ENCODE results near the gene GSTM5.
"Not testable (repeated sequence)": the region's sequence is repeated elsewhere in the genome, so short reads cannot be mapped to it uniquely, and the experiment has no call there.

The GSTM5 gene

DNA sequence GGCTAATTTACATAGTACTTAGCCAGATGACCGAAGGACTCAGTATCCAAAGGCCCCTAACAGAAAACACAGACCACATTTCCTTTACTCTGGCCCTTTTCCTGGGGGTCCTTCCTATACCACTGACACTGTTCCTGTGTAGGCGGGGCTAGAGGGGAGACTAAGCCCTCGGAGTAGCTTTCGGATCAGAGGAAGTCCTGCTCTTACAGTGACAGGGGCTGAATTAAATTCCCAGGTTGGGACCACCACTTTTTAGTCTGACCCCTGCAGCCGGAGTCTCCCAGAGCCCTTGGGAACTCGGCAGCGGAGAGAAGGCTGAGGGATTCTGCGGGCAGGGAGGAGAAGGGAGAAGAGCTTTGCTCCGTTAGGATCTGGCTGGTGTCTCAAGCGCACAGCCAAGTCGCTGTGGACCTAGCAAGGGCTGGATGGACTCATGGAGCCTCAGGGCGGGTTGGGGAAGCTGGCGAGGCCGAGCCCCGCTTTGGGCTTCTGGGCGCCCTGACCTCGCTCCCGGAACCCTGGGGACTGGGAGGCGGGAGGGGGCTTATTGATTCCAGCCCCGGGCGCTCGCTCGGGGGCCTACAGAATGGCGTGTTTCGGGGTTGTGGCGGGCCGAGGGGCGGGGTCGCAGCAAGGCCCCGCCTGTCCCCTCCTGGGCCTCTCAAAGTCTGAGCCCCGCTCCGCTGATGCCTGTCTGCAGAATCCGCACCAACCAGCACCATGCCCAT, at the start of gene GSTM5:
Gene GSTM5, plus strand, starts transcription at position 659 of the 728 bp plus-strand sequence. Its CDS starts 62 bp downstream, at position 721.
- DNase-seq: not testable (repeated sequence)

DNA sequence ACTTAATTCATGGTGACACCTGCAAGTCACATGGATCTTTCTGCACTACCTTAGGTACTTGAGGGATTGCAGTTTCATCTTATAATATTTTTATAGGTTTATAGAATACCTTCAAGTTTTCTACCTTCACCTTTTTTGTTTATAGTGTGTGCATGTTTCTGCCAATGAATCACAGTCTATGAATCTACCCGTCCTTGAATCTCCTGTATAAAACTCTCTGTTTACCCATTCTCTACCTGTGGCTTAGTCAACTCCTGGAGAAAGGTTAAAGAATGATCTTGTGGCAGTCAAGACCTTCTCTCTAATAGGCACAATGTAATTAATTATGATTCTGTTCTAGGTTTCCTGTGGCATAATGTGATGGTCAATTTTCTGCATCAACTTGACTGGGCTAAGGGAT, 47.4 kb upstream of the GSTM5 start:
- no peak for DNase-seq

DNA sequence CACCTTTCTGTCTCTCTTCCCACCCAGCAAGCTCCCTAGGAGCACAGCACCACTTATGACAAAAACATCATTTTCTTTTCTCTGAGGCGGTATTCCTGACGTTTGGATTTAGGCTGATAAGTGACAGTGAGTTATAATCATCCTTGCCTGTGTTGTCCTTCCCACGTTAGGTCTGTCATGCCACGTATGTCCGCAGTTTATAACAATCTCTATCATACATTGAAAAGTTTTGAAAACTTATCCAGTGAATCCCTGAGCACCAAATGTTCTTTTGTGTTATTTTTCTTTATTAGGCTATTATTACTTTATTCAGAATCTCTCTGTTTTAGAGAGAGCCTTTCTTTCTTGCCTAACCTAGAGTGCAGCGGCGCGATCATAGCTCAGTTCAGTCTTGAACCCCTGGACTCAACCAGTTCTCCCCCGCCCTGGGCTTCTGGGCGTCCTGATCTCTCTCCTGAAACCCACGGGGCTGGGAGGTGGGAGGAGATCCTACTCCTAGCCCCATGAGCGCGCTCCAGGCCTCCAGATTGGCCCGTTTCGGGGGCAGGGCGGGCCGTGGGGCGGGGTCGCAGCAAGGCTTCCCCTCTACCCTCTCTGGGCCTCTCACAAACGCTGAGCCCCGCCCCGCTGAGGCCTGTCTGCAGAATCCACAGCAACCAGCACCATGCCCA, 44.5 kb upstream of the GSTM5 start, which contains the start of gene GSTM2:
Gene GSTM2, plus strand, starts transcription at position 606 of the 671 bp plus-strand sequence. Its CDS starts 59 bp downstream, at position 665.
- peak; percentile 30 for DNase-seq

DNA sequence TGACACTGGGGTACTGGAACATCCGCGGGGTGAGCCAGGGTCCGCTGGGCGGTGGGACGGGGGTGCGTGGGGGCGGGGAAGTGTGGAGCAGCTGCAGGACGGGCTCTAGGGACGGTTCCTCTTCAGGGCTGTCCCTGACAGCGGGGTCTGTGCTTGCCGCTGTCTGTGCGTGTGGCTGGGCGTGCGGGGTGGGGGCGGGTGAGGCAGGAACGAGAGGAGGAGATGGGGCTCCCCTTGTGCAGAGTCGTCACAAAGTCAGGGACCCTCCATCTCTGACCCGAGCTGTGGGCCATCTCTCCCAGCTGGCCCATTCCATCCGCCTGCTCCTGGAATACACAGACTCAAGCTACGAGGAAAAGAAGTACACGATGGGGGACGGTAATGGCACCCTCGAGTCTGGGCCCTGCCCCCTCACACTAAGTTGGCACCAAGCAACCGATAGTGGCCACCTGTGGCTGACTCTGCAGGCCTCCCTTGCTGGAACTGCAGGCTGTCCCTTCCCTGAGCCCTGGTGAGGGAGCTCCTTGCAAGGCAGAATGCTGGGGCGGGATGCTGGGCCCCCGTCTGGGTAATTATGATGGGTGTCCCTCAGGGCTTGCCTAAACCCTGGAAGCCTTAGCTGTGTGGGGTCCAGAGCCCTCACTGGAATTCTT, 43.8 kb upstream of the GSTM5 start:
- DNase-seq: no peak

DNA sequence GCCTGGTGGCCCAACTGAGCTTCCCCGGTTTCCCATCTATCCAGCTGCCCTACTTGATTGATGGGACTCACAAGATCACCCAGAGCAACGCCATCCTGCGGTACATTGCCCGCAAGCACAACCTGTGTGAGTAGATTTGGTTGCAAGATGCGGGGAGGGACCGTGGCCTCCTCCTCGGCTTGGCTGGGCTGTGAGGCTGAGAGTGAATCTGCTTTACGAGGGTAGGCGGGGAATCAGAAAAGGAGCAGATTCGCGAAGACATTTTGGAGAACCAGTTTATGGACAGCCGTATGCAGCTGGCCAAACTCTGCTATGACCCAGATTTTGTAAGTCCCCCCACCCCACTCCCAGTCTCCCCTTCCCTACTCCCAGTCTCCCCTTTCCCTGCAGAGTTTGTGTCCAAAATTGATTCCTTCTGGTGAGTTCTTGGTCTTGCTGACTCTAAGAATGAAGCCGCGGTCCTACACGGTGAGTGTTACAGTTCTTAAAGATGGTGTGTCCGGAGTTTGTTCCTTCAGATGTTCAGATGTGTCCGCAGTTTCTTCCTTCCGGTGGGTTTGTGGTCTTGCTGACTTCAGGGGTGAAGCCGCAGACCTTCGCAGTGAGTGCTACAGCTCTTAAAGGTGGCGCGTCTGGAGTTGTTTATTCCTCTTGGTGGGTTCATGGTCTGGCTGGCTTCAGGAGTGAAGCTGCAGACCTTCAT, 42.7 kb upstream of the GSTM5 start:
- DNase-seq: no peak

DNA sequence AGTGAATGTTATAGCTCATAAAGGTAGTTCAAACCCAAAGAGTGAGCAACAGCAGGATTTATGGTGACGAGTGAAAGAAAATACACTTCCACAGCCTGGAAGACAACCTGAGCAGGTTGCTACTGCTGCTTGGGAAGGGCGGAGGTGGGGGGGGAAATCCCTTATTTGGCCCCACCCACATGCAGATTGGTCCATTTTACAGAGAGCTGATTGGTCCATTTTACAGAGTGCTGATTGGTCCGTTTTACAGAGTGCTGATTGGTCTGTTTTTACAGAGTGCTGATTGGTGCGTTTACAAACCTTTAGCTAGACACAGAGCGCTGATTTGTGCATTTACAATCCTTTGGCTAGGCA, 42.1 kb upstream of the GSTM5 start:
- not testable (repeated sequence) for DNase-seq

DNA sequence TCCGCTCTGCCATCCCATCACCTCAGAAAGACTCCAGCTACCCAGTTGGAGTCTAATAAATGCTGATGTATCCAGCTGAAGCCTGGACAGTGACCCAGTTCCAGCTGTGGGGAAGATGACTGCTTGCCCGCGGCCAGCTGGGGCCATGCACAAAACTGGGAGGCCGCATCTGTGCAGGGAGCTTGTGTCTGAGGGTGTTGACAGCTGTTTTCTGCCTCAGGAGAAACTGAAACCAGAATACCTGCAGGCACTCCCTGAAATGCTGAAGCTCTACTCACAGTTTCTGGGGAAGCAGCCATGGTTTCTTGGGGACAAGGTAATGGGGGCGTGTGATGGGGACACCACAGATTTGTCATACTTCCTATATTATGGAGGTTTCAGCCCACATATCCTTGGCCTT, 41.0 kb upstream of the GSTM5 start:
- DNase-seq: no peak

DNA sequence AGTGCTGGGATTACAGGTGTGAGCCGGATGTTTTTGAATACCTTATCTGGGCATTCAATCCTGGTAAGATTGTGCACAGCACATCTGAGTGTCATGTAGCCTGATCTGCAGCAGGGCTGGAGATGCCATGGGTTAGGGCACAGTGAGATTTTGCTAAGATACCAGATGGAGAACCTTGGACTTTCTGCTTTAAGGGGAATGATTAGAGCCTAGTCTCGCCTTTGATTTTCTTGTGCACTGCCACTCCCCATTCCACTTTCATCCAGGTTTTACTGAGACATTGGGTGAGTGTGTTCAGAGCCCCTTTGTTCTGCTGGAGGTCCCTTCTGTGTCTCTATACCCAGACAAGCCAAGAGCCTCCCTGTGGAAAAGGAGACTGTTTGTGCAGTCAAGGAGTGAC, 38.2 kb upstream of the GSTM5 start:
- DNase-seq: not testable (repeated sequence)

DNA sequence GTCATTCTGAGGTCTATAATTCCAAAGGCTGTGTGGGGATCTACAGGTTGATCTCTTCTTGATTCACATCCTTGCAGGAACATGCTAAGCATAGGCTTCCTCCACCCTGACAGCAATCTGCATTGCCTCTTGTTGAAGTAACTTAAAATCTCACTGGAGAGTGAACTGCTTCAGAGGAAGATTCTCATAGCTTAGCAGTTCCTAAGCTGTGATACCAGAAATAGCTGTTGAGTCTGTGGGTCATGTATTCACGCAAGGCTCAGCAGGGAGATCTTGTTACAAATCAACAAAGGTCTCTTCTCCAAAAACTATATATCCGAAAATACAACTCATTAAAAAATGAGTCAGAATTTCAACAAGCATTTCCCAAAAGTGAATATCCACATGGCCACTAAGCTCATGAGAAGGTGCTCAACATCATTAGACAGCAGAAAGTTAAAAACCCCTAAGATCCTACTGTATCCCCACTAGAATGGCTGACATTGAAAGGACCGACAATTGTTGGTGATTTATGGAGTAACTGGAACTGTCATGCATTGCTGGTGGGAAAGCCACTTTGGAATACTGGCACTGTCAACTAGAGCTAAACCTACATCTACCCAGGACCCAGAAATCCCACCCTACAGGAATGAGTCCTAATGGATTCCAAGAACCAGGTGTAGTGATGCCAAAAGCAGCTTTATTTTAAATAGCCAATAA, 35.2 kb upstream of the GSTM5 start:
- not testable (repeated sequence) for DNase-seq

DNA sequence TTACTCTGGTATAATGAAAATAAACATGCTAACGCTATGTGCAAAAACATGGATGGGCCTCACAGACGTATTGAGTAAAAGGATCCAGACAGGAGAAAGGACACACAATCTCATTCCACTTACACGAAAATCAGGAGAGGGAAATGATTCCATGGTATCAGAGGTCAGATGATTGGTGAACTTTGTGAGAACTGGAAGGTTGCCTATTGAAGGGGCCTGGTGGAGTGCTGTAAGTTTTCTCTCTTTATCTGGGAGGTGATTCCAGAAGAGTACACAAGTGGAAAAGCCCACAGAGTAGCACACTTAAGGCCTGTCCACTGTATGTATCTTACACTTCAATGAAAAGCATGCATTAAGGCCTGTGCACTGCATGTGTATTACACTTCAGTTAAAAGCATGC, 34.6 kb upstream of the GSTM5 start:
- no peak for DNase-seq

DNA sequence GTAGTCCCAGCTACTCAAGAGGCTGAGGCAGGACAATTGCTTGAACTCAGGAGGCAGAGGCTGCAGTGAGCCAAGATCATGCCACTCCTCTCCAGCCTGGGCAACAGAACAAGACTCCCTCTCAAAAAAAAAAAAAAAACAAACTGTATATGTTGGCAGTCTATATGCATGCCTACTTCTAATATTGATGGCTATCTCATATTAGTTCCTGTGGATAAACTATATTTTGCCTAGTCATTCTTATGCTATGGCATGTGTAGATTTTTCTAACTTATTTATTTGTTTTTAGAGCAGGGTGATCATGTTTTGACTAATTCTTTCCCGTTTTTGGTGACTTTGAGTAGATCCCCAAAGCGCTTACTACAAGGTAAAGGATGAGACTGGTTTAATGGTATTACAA, 33.4 kb upstream of the GSTM5 start:
- DNase-seq: not testable (repeated sequence)

DNA sequence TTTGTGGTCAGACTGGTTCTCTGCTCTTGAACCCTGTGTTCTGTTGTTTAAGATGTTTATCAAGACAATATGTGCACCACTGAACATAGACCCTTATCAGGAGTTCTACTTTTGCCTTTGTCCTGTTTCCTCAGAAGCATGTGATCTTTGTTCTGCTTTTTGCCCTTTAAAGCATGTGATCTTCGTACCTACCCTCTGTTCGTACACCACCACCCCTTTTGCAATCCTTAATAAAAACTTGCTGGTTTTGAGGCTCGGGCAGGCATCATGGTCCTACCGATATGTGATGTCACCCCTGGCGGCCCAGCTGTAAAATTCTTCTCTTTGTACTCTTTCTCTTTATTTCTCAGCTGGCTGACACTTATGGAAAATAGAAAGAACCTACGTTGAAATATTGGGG, 27.3 kb upstream of the GSTM5 start:
- DNase-seq: not testable (repeated sequence)

DNA sequence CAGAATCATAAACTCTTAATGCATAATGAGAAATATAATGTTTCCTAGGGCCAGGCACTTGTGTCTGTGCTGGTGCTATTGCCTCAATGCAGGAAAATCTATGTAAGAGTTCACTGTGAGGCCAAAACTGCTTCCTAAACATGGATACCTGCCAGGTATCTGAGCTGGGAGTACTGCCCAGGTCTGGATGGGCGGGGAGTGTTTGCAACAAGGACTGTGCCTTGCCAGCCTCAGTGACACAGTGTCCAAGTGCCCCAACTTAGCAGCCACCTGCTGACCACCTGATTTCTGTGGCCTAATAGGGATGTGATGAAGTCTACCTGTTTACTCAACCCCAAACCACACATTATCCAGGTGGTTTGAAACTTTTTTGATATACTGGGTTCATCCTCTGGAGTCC, 26.7 kb upstream of the GSTM5 start:
- not testable (repeated sequence) for DNase-seq

DNA sequence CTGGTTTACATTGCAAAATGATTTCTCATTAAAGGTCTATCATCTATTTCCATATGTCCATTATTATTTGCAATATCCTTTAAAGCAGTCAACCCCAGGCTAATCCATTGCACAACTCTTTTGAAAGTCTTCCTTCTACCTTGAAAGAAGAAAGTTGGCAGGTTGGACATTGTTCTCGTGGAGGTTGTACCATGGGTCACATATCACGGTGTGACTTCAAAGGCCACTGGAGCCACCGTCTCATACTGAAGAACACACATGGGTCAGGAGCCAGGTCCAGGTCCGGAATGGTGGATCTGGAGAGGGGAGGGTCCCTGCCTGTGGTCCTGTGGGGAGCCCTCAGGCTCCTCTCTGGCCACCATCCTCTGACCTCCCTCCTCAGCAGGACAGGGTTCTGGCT, 26.2 kb upstream of the GSTM5 start:
- not testable (repeated sequence) for DNase-seq

DNA sequence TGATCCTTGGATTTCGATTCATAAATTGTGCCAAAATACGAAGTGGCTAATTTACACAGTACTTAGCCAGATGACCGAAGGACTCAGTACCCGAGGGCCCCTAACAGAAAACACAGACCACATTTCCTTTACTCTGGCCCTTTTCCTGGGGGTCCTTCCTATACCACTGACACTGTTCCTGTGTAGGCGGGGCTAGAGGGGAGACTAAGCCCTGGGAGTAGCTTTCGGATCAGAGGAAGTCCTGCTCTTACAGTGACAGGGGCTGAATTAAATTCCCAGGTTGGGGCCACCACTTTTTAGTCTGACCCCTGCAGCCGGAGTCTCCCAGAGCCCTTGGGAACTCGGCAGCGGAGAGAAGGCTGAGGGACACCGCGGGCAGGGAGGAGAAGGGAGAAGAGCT, 24.9 kb upstream of the GSTM5 start:
- DNase-seq: not testable (repeated sequence)

DNA sequence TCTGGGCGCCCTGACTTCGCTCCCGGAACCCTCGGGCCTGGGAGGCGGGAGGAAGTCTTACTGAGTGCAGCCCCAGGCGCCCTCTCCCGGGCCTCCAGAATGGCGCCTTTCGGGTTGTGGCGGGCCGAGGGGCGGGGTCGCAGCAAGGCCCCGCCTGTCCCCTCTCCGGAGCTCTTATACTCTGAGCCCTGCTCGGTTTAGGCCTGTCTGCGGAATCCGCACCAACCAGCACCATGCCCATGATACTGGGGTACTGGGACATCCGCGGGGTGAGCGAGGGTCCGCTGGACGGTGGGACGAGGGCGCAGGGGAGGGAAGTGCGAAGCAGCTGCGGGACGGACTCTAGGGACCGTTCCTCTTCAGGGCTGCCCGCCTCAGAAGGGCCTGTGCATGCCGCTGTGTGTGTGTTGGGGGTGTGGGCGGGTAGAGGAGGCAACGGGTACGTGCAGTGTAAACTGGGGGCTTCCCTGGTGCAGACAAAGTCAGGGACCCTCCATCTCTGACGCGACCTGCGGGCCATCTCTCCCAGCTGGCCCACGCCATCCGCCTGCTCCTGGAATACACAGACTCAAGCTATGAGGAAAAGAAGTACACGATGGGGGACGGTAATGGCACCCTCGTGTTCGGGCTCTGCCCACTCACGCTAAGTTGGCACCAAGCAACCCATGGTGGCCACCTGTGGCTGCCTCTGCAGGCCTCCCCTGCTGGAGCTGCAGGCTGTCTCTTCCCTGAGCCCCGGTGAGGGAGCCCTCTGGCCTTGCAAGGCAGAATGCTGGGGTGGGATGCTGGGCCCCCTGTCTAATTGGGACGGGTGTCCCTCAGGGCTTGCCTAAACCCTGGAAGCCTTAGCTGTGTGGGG, 24.2 kb upstream of the GSTM5 start, which contains the start of gene GSTM1:
Gene GSTM1, plus strand, starts transcription at position 177 of the 859 bp plus-strand sequence. Its CDS starts 57 bp downstream, at position 234.
- no peak for DNase-seq

DNA sequence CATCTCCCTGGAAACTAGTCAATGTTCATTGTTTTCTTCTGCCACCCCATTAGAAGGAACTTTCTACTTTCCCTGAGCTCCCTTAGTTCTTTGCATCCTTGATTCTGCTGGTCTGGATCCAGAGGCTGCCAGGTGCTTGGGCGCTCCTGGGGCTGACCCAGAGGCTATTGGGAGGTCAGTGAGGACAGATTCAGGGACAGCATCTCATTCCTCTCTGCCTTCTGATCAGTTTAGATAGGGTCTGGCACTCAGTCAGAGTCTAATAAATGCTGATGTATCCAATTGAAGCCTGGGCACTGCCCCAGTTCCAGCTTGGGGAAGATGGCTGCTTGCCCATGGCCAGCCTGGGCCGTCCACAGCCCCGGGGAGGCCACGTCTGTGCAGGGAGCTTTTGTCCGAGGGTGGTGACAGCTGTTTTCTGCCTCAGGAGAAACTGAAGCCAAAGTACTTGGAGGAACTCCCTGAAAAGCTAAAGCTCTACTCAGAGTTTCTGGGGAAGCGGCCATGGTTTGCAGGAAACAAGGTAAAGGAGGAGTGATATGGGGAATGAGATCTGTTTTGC, 22.1 kb upstream of the GSTM5 start:
- DNase-seq: no peak

DNA sequence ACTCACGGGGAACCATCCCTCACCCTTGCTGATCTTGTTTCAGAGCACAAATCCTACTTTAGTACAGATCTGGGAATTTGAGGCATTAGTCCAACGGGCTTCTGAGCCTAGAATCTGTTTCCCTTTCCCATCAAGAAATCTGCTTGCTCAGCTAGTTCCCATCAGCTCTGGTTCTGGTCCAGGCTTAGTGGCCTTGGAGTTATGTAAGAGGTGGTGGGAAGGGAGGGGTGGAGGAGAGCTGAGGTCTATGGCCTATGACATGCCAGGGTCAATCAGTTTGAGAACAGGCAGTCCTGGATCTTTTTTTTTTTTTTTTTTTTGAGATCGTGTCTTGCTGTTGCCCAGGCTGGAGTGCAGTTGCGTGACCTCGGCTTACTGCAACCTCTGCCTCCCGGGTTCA, 20.3 kb upstream of the GSTM5 start:
- no peak for DNase-seq

DNA sequence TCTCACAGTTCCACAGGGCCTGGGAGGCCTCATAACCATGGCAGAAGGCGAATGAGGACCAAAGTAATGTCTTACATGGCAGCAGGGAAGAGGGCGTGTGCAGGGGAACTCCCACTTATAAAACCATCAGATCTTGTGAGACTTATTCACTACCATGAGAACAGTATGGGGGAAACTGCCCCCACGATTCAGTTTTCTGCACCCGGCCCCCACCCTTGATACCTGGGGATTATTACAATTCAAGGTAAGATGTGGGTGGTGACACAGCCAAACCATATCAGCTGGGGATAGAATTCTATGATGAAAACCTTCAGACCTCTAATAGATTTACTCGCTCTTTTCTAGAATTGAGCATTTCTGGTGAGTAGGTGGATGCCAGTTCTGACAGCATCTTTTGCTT, 17.7 kb upstream of the GSTM5 start:
- DNase-seq: not testable (repeated sequence)

DNA sequence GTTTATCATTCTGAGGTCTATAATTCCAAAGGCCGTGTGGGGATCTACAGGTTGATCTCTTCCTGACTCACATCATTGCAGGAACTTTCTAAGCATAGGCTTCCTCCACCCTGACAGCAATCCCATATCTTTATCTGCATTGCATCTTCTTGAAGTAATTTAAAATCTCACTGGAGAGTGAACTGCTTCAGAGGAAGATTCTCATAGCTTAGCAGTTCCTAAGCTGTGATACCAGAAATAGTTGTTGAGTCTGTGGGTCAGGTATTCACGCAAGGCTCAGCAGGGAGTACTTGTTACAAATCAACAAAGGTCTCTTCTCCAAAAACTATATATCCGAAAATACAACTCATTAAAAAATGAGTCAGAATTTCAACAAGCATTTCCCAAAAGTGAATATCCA, 16.9 kb upstream of the GSTM5 start:
- DNase-seq: not testable (repeated sequence)

DNA sequence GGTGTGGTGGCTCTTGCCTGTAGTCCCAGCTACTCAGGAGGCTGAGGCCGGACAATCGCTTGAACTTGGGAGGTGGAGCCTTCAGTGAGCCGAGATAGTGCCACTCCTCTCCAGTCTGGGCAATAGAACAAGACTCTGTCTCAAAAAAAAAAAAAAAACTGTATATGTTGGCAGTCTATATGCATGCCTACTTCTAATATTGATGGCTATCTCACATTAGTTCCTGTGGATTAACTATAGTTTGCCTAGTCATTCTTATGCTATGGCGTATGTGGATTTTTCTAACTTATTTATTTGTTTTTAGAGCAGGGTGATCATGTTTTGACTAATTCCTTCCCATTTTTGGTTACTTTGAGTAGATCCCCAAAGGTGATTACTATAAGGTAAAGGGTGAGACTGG, 15.0 kb upstream of the GSTM5 start:
- DNase-seq: no peak

All from NCI-H2107 (cell line).